GM12891 (cell line): ENCODE data around the gene ANKRD7. TPM values are rescaled to one million over a fixed set of nuclear protein-coding genes. Genes with fewer than 3 reads are reported as not detected.

ENCODE experiments used
- DNase-seq: peaks from one replicate; pipeline ENCODE4 v3.0.0; 2011; ENCODE audit warnings: low spot score; ENCODE audit not compliant: insufficient read length
- FAIRE-seq: peaks from 2 replicates; lab custom pipeline; 2011; peaks lifted over from hg19 to GRCh38; lab: Jason Lieb, UNC
- PAX5 ChIP-seq: IDR thresholded peaks from 2 replicates; pipeline ENCODE4 v1.6.1; 2011; ENCODE audit warnings: low read length, moderate library complexity, mild to moderate bottlenecking; ENCODE audit not compliant: insufficient read depth, severe bottlenecking
- POLR2A ChIP-seq: IDR thresholded peaks from 2 replicates; pipeline ENCODE4 v1.6.1; 2011; ENCODE audit warnings: low read depth, low read length, control low read depth
- POLR2AphosphoS5 ChIP-seq: IDR thresholded peaks from 2 replicates; pipeline ENCODE4 v1.6.1; 2011; ENCODE audit warnings: low read depth, low read length, control low read depth
- POU2F2 ChIP-seq: IDR thresholded peaks from 2 replicates; pipeline ENCODE4 v1.6.1; 2011; ENCODE audit warnings: low read depth, mild to moderate bottlenecking, control low read depth, low read length, moderate library complexity
- SPI1 ChIP-seq: IDR thresholded peaks from 2 replicates; pipeline ENCODE4 v1.6.1; 2011; ENCODE audit warnings: low read depth, low read length, control low read depth
- TAF1 ChIP-seq: IDR thresholded peaks from 2 replicates; pipeline ENCODE4 v1.6.1; 2011; ENCODE audit warnings: low read depth, low read length, control low read depth
- polyA plus RNA-seq: library from polyadenylated mRNA; unstranded; fragments of >200 nt; gene quantifications from one replicate; pipeline ENCODE4 v1.2.1, GENCODE V29; 2012; ENCODE audit warnings: low read depth, missing spikeins, inconsistent platforms; ENCODE audit not compliant: missing spikeins

The ANKRD7 gene
- 0.42 TPM for polyA plus RNA-seq

GRCh38 chr7:118224521-118224920, at the start of gene ANKRD7:
Gene ANKRD7 (plus strand): TSS chr7:118224704. CDS start chr7:118224831, 127 bp downstream.
- FAIRE-seq (no peak), DNase-seq (no peak)
- TF ChIP-seq POLR2AphosphoS5 (no peak), POLR2A (no peak), SPI1 (no peak)

DNA sequence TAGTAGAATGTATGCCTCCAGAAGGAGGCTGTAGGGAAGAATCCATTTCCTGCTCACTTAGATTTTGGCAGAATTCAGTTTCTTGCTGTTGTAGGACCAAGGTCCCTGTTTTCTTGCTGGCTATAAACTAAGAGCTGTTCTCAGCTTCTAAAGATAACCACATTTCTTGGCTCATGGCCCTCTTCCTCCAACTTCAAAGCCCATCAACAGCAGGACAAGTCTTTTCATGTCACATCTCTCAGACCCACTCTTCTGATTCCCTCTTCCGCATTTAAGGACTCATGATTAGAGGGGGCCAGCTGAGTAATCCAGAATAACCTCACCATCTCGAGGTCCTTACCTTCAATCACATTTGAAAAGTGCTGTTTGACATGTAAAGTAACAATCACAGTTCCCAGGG, 48.8 kb upstream of the ANKRD7 start:
- TF ChIP-seq TAF1 = no peak
- TF ChIP-seq PAX5 = no peak
- TF ChIP-seq POLR2AphosphoS5 = no peak
- TF ChIP-seq SPI1 = no peak
- TF ChIP-seq POLR2A = no peak
- TF ChIP-seq POU2F2 = no peak
- no peak for FAIRE-seq
- DNase-seq = no peak

GRCh38 chr7:118179191-118179590, 45.3 kb upstream of the ANKRD7 start:
- TF ChIP-seq POU2F2 (no peak), POLR2A (no peak), SPI1 (no peak), POLR2AphosphoS5 (no peak), PAX5 (no peak), TAF1 (no peak)
- FAIRE-seq = no peak
- no peak for DNase-seq

DNA sequence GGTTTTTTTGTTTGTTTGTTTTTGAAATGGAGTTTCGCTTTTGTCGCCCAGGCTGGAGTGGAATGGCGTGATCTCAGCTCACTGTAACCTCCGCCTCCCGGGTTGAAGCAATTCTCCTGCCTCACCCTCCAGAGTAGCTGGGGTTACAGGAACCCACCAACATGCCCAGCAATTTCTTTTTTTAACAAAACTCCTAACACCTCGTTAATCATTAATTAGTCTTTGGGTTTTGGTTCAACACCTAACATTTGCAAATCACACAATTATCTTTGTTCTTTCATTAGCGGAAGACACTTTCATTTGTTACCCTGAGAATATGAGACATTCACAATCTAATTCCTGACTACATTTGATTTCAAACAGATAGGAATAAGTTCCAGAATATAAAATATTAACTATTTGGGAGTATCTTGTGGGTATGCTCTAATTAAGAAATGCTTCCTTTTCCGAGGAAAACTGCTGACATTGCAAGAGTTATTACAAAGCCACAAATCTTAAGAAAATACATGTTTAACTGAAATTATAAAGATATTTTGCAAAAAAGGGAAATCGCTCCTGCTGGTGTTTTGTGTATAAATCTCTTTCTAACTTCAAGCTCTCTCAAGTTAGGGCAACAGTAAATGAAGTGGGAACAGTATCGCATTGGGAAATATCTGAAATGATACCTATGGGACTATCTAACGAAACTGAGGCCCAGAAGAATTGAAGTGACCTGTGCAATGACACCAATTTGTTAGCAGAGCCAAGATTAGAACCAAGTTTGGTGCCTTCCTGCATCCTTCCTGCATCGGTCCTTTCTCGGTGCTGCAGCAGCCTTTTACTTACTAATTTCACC, 41.7 kb upstream of the ANKRD7 start:
- FAIRE-seq (peak; percentile 31), DNase-seq (no peak)
- TF ChIP-seq POLR2AphosphoS5 = no peak
- no peak for TF ChIP-seq SPI1
- TF ChIP-seq TAF1 = no peak
- TF ChIP-seq PAX5 = no peak
- TF ChIP-seq POLR2A = no peak
- TF ChIP-seq POU2F2 = no peak

GRCh38 chr7:118183428-118183785, 41.1 kb upstream of the ANKRD7 start:
- no peak for FAIRE-seq
- DNase-seq = no peak
- TF ChIP-seq POLR2AphosphoS5 (no peak), POU2F2 (no peak), SPI1 (no peak), PAX5 (no peak), TAF1 (no peak; the same call in 1 of the 2 replicates), POLR2A (no peak)

GRCh38 chr7:118183786-118184564, 40.5 kb upstream of the ANKRD7 start, which contains the start of gene LSM8:
Gene LSM8 (plus strand): TSS chr7:118184164. CDS start chr7:118184224, 60 bp downstream.
- TF ChIP-seq PAX5 = no peak
- peak; percentile 93 for TF ChIP-seq POLR2A
- TF ChIP-seq SPI1 = peak; percentile 57; the same call in 1 of the 2 replicates
- TF ChIP-seq POLR2AphosphoS5 = peak; percentile 77
- TF ChIP-seq TAF1 = no peak; the same call in 1 of the 2 replicates
- TF ChIP-seq POU2F2 = no peak
- DNase-seq (peak; percentile 72), FAIRE-seq (peak; percentile 98)

GRCh38 chr7:118184565-118184940, 40.0 kb upstream of the ANKRD7 start:
- no peak for DNase-seq
- no peak for FAIRE-seq
- no peak for TF ChIP-seq PAX5
- TF ChIP-seq TAF1 = no peak
- TF ChIP-seq POLR2AphosphoS5 = no peak
- TF ChIP-seq POU2F2 = no peak
- TF ChIP-seq SPI1 = no peak

- FAIRE-seq = peak; percentile 16
Measured at GRCh38 chr7:118185163-118185860, 39.2 kb upstream of the ANKRD7 start.

DNA sequence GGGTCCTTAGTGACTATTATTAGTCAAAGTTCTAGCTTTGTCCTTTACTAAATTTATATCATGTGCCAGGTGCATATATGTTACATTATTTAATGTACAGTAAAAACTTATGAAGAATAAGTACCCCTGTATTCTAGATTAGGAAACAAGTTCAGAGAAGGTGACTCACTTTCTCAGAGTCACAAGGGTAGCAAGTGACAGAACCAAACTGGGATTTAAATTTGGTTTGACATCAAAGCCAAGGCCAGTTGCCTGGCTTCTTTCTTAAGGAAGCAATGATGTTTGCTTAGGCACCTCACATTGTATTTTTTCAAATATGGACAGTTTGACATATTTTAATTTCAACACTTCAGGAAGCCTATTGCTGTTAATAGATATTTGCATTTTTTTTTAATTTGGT, 38.0 kb upstream of the ANKRD7 start:
- DNase-seq = no peak
- no peak for TF ChIP-seq SPI1
- no peak for TF ChIP-seq TAF1
- TF ChIP-seq POU2F2 = no peak
- TF ChIP-seq PAX5 = no peak
- no peak for TF ChIP-seq POLR2A
- TF ChIP-seq POLR2AphosphoS5 = no peak
- FAIRE-seq = no peak

More at GRCh38 chr7:118185163-118185860, 39.2 kb upstream of the ANKRD7 start:
- TF ChIP-seq PAX5 (no peak), POU2F2 (no peak), SPI1 (no peak)
- no peak for DNase-seq
